Ascending aorta (tissue), 2 donors: ENCODE measurements around the gene ADCY7. TPM values are rescaled to one million over a fixed set of nuclear protein-coding genes. Genes with fewer than 3 reads are reported as not detected.

Experiments
- DNase-seq, 2 donors: peaks; one replicate each; pipeline ENCODE4 v3.0.0-alpha.2; 2019; ENCODE audit warnings: low spot score in 2 of 2
- H3K27ac ChIP-seq, 2 donors: fragments of 200-600 bp; sonication (generic); one replicate each; pipeline ENCODE4 v1.5.1; 2016 to 2017; ENCODE audit warnings: mild to moderate bottlenecking in 1 of 2
- H3K27me3 ChIP-seq: fragments of 200-600 bp; sonication (generic); one replicate; pipeline ENCODE4 v1.5.1; 2017
- H3K36me3 ChIP-seq, 2 donors: fragments of 200-600 bp; sonication (generic); one replicate each; pipeline ENCODE4 v1.5.1; 2016
- H3K4me1 ChIP-seq, 2 donors: fragments of 200-600 bp; sonication (generic); one replicate each; pipeline ENCODE4 v1.5.1; 2016 to 2017; ENCODE audit warnings: mild to moderate bottlenecking in 1 of 2
- H3K4me3 ChIP-seq, 2 donors: fragments of 200-600 bp; sonication (generic); one replicate each; pipeline ENCODE4 v1.5.1; 2016 to 2017; ENCODE audit warnings: mild to moderate bottlenecking in 1 of 2
- H3K9me3 ChIP-seq, 2 donors: fragments of 200-600 bp; sonication (generic); one replicate each; pipeline ENCODE4 v1.5.1; 2016
- intact Hi-C: fragments of 100-400 bp; cut with DNase I; formaldehyde crosslinking; loops from one replicate; pipeline ENCODE4 v1.15.1; 2023
- total RNA-seq: library from RNA; depleted of rRNA; stranded (reverse); fragments of >200 nt; gene quantifications from one replicate; pipeline ENCODE4 v1.1.0, GENCODE V29; 2016
- TF ChIP-seq, protein P1 (sequence below), 3 experiments: fragments of 200-600 bp in 2 of 3; fragments of 450-650 bp in 1 of 3; sonication (generic) in 2 of 3; IDR thresholded peaks; one replicate each; pipeline ENCODE4 v1.5.1; 2016 to 2019; ENCODE audit warnings: antibody characterized with exemption in 3 of 3, mild to moderate bottlenecking in 1 of 3, moderate library complexity in 1 of 3

ADCY7 gene
- 8.2 TPM for total RNA-seq

DNA sequence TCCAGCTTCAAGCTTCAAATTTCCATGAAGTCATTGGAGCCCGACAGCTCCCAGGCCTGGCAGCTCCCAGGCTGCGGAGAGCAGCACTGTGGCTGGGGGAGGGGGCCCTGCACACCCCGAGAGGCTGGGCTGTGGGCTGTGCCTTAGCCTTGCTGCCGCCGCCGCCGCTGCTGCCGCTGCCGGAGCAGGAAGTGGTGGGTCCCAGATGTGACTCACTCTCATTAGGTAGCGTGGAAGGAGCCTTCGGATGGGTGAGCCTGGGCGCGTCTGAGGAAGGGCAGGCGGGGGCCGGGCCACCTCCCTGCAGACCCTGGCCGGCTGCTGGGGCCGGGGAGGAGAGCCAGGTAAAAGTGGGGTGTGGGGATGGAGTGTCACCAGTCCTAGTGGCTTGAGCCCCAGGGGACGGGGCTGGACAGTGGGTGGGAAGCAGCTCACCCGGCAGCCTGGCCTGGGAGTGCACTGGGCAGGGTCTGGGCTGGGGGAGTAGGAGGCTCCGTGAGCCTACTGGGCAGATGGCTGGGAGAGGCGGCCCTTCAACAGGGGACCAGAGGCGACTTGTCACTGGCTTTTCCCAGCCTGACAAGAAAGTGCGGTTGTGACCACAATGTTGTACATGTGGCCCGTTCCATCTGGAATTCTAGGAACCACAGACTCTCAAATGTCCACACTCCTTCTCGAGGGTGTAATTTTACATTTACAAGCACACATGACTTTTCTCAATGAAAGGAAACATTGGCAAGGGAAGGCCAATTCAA lies at the start of gene ADCY7:
Gene ADCY7 (plus strand): TSS at position 215 of the 755 bp plus-strand sequence. CDS start 21,629 bp downstream, outside the sequence.
- intact Hi-C loops: no loop called here
- DNase-seq: peak; percentile 68 to 88
- Histone ChIP-seq H3K4me3 (peak within 1 kb of the TSS; percentile 37 to 69), H3K4me1 (peaks cover 8 to 18% of the 10 kb centered on the region in 2 donors), H3K27ac (peak within 1 kb of the TSS; percentile 35 to 79), H3K9me3 (no peaks in the 10 kb centered on the region), H3K36me3 (no peaks in the 10 kb centered on the region), H3K27me3 (no peaks in the 10 kb centered on the region)
- TF ChIP-seq, protein P1, sequence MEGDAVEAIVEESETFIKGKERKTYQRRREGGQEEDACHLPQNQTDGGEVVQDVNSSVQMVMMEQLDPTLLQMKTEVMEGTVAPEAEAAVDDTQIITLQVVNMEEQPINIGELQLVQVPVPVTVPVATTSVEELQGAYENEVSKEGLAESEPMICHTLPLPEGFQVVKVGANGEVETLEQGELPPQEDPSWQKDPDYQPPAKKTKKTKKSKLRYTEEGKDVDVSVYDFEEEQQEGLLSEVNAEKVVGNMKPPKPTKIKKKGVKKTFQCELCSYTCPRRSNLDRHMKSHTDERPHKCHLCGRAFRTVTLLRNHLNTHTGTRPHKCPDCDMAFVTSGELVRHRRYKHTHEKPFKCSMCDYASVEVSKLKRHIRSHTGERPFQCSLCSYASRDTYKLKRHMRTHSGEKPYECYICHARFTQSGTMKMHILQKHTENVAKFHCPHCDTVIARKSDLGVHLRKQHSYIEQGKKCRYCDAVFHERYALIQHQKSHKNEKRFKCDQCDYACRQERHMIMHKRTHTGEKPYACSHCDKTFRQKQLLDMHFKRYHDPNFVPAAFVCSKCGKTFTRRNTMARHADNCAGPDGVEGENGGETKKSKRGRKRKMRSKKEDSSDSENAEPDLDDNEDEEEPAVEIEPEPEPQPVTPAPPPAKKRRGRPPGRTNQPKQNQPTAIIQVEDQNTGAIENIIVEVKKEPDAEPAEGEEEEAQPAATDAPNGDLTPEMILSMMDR (IDR thresholded peaks at IDR 0.05): no peak

DNA sequence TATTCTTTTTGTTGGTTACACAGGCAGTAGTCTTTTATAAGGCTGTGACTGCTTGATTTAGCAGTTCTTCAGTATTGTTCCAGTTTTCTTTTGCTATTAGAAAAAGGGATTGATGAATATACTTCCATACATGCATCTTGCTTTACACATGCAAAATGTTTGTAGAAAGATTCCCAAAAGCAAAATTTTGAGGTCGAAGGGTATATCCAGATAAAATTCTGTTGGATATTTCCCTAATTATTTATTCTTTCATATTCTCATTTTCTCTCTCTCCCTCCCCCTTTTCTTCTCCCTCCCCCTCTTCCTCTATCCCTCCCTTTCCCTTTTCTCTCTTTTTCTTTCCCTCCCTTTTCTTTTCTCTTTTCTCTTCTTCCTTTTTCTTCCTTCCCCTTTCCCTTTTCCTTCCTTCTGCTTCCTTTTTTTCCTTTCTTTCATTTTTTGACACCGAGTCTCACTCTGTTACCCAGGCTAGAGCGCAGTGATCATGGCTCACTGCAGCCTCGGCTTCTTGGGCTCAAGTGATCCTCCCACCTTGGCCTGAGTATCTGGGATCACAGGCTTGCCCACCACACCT lies 46.9 kb upstream of the ADCY7 start:
- no peak for DNase-seq
- TF ChIP-seq, protein P1 (IDR thresholded peaks at IDR 0.05): no peak
- no peak overlapping the region for H3K27ac ChIP-seq
- peaks cover 39 to 43% of the 10 kb centered on the region in 2 donors for H3K36me3 ChIP-seq
- H3K27me3 ChIP-seq: no peaks in the 10 kb centered on the region
- no peaks in the 10 kb centered on the region for H3K9me3 ChIP-seq
- H3K4me1 ChIP-seq: no peaks in the 10 kb centered on the region
- intact Hi-C loops: no loop called here
- H3K4me3 ChIP-seq: no peak overlapping the region

DNA sequence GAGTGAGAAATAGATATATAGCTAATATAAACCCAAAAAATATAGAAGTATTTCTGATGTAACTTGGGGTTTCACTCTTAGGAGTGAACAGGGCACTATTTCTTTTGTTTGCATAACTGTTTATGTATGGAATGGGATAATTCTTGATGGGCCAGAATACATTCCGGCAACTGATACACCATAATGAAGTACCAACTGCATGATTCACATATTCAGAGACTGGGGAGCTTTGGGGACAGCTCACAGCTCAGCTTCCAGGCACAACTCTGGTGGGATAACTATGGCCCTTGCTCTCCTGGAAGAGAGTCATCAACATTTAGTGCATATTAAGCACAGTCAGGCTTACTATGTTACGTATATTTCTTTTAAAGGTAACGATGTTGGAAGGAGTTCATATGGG lies 42.1 kb upstream of the ADCY7 start:
- H3K27ac ChIP-seq: no peak overlapping the region

DNA sequence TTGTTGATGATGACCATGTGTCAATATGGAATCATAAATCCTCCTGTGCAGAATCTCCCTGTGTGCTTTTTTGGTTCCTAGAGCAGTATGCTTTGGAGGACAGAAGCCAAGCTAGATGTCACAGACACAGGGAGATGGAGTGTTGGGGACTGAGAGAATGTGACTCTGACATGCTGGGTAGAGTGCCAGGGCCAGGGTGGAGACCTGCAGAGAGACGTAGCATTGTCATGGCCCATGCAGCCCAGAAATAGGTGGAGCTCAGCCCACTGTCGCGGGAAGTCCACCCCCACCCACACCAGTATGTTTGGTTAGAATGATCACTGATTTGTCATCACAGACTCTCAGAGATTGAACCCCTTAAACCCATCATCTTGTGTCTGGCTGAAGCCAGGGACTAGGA lies 39.2 kb upstream of the ADCY7 start:
- TF ChIP-seq, protein P1 (IDR thresholded peaks at IDR 0.05): no peak

More for the DNA sequence above, 42.1 kb upstream of the ADCY7 start:
- Histone ChIP-seq H3K4me1 (no peaks in the 10 kb centered on the region), H3K4me3 (no peak overlapping the region), H3K9me3 (no peaks in the 10 kb centered on the region), H3K36me3 (peaks cover 42 to 49% of the 10 kb centered on the region in 2 donors), H3K27me3 (no peaks in the 10 kb centered on the region)
- DNase-seq: no peak
- TF ChIP-seq, protein P1 (IDR thresholded peaks at IDR 0.05): no peak
- intact Hi-C loops: no loop called here

DNA sequence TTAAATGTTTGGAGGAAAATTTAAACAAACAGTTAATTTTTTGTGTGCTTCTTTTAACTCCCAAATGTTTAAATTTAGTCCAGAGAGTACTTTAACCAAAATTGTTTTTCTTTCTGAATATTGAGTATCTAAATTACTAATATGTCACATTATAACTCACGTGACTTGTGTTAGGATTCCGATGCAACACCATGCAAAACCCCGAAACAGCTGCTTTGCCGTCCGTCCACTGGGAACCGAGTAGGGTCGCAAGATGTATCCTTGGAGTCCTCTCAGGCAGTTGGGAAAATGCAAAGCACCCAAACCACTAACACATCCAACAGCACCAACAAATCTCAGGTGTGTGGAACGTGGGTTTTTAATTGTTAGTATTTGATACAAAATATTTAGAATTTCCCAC lies 38.7 kb upstream of the ADCY7 start:
- peaks cover 41 to 47% of the 10 kb centered on the region in 2 donors for H3K36me3 ChIP-seq
- no peaks in the 10 kb centered on the region for H3K27me3 ChIP-seq
- intact Hi-C loops: no loop called here

More for the DNA sequence above, 39.2 kb upstream of the ADCY7 start:
- H3K27ac ChIP-seq: no peak overlapping the region
- no peaks in the 10 kb centered on the region for H3K27me3 ChIP-seq
- intact Hi-C loops: no loop called here
- no peaks in the 10 kb centered on the region for H3K4me1 ChIP-seq
- H3K9me3 ChIP-seq: no peaks in the 10 kb centered on the region
- H3K4me3 ChIP-seq: no peak overlapping the region
- H3K36me3 ChIP-seq: peaks cover 41 to 42% of the 10 kb centered on the region in 2 donors
- no peak for DNase-seq

More for the DNA sequence above, 38.7 kb upstream of the ADCY7 start:
- Histone ChIP-seq H3K9me3 (no peaks in the 10 kb centered on the region), H3K4me3 (no peak overlapping the region), H3K27ac (no peak overlapping the region), H3K4me1 (no peaks in the 10 kb centered on the region)
- TF ChIP-seq, protein P1 (IDR thresholded peaks at IDR 0.05): no peak
- no peak for DNase-seq
